GM12801 (cell line): ENCODE data around the gene GNMT.

Experiments used
- CTCF ChIP-seq: IDR thresholded peaks from one replicate; pipeline ENCODE4 v1.5.1; 2011; ENCODE audit warnings: control low read depth; ENCODE audit not compliant: insufficient read length; ENCODE audit errors: extremely low read depth

GNMT gene

GRCh38 chr6:42937548-42938427, 22.8 kb upstream of the GNMT start:
- no peak for TF ChIP-seq CTCF

- TF ChIP-seq CTCF, result no peak
Observed at GRCh38 chr6:42938428-42938796, 22.1 kb upstream of the GNMT start.

- no peak for TF ChIP-seq CTCF
Observed at GRCh38 chr6:42938987-42939809, 21.4 kb upstream of the GNMT start.

- no peak for TF ChIP-seq CTCF
Observed at GRCh38 chr6:42939810-42940167, 20.8 kb upstream of the GNMT start.

GRCh38 chr6:42940493-42941045, 20.0 kb upstream of the GNMT start:
- no peak for TF ChIP-seq CTCF

- no peak for TF ChIP-seq CTCF
Observed at GRCh38 chr6:42942444-42942843, 18.1 kb upstream of the GNMT start.

- no peak for TF ChIP-seq CTCF
Observed at GRCh38 chr6:42947950-42948349, 12.6 kb upstream of the GNMT start.
